GM12878 (cell line): ENCODE measurements around the gene RAD51B.

Source experiments
- CBFB ChIP-seq: IDR thresholded peaks from 2 replicates; pipeline ENCODE4 v1.6.1; 2016; ENCODE audit warnings: antibody characterized with exemption, low read depth
- CBX5 ChIP-seq: sonication (generic); IDR thresholded peaks from 2 replicates; pipeline ENCODE4 v1.6.1; 2016; ENCODE audit warnings: low read depth, moderate library complexity, mild to moderate bottlenecking, inconsistent platforms
- CHD2 ChIP-seq: IDR thresholded peaks from 2 replicates; pipeline ENCODE4 v1.6.1; 2011; ENCODE audit warnings: low read depth, low read length, improper control_type of control experiment, borderline replicate concordance
- EZH2 ChIP-seq: IDR thresholded peaks from 2 replicates; pipeline ENCODE4 v1.6.1; 2012; ENCODE audit warnings: low read depth, mild to moderate bottlenecking, control low read depth, inconsistent platforms, low read length, borderline replicate concordance; ENCODE audit not compliant: control insufficient read depth
- GABPA ChIP-seq: IDR thresholded peaks from 2 replicates; pipeline ENCODE4 v1.6.1; 2014; ENCODE audit warnings: antibody characterized with exemption, low read depth, mild to moderate bottlenecking, inconsistent platforms
- HCFC1 ChIP-seq: fragments of 150-350 bp; IDR thresholded peaks from 2 replicates; pipeline ENCODE4 v1.6.1; 2014; ENCODE audit warnings: low read length
- KLF5 ChIP-seq: fragments of 450-650 bp; IDR thresholded peaks from 2 replicates; pipeline ENCODE4 v1.6.1; 2014; ENCODE audit warnings: mild to moderate bottlenecking; ENCODE audit not compliant: partially characterized antibody
- MYC ChIP-seq: IDR thresholded peaks from 2 replicates; pipeline ENCODE4 v1.6.1; 2011; ENCODE audit warnings: mild to moderate bottlenecking, low read length, moderate library complexity, inconsistent platforms; ENCODE audit not compliant: insufficient read depth, insufficient replicate concordance, insufficient read length, severe bottlenecking
- NFXL1 ChIP-seq: fragments of 450-650 bp; IDR thresholded peaks from 2 replicates; pipeline ENCODE4 v1.6.1; 2017; ENCODE audit warnings: antibody characterized with exemption, mild to moderate bottlenecking, borderline replicate concordance
- RFX5 ChIP-seq: IDR thresholded peaks from 2 replicates; pipeline ENCODE4 v1.6.1; 2011; ENCODE audit warnings: low read depth, low read length, improper control_type of control experiment
- TF ChIP-seq, protein P1 (sequence below): IDR thresholded peaks from 2 replicates; pipeline ENCODE4 v1.6.1; 2012; ENCODE audit warnings: mild to moderate bottlenecking, low read depth, low read length
- TF ChIP-seq, protein P2 (sequence below), 3 experiments: IDR thresholded peaks in 2 of 3; conservative IDR thresholded peaks in 1 of 3; 2 replicates each; pipeline ENCODE4 v1.5.1; 2011; ENCODE audit warnings: low read depth in 3 of 3, low read length in 3 of 3, mild to moderate bottlenecking in 3 of 3, control low read depth in 2 of 3, moderate library complexity in 2 of 3, inconsistent platforms in 1 of 3, mixed read lengths in 1 of 3; ENCODE audit not compliant: control insufficient read depth in 2 of 3, insufficient read depth in 1 of 3; ENCODE audit errors: extremely low read depth in 1 of 3

DNA sequence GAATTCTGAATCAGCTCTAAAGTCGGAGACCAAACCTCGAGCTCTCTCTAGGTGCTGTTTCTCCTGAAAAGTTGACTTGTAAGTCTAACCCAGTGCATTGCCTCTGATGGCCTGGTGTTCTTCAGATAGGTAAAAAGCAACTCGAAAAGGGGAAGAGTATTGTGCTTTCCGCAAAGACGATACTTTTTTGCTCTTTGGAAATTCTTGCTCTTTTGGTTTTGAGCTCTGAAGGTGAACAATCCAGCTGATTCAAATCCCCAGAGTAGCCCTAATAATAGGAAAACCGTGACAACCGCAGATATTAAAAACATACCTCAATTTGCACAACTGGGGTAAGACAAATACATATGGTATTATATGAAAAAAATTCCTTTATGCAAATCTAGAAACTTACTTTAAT lies 447.4 kb downstream of the RAD51B start:
- no peak for TF ChIP-seq CHD2
- TF ChIP-seq NFXL1: no peak
- no peak for TF ChIP-seq RFX5
- TF ChIP-seq, protein P1, sequence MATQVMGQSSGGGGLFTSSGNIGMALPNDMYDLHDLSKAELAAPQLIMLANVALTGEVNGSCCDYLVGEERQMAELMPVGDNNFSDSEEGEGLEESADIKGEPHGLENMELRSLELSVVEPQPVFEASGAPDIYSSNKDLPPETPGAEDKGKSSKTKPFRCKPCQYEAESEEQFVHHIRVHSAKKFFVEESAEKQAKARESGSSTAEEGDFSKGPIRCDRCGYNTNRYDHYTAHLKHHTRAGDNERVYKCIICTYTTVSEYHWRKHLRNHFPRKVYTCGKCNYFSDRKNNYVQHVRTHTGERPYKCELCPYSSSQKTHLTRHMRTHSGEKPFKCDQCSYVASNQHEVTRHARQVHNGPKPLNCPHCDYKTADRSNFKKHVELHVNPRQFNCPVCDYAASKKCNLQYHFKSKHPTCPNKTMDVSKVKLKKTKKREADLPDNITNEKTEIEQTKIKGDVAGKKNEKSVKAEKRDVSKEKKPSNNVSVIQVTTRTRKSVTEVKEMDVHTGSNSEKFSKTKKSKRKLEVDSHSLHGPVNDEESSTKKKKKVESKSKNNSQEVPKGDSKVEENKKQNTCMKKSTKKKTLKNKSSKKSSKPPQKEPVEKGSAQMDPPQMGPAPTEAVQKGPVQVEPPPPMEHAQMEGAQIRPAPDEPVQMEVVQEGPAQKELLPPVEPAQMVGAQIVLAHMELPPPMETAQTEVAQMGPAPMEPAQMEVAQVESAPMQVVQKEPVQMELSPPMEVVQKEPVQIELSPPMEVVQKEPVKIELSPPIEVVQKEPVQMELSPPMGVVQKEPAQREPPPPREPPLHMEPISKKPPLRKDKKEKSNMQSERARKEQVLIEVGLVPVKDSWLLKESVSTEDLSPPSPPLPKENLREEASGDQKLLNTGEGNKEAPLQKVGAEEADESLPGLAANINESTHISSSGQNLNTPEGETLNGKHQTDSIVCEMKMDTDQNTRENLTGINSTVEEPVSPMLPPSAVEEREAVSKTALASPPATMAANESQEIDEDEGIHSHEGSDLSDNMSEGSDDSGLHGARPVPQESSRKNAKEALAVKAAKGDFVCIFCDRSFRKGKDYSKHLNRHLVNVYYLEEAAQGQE: no peak
- no peak for TF ChIP-seq EZH2
- TF ChIP-seq CBX5: no peak
- no peak for TF ChIP-seq KLF5
- TF ChIP-seq, protein P2, sequence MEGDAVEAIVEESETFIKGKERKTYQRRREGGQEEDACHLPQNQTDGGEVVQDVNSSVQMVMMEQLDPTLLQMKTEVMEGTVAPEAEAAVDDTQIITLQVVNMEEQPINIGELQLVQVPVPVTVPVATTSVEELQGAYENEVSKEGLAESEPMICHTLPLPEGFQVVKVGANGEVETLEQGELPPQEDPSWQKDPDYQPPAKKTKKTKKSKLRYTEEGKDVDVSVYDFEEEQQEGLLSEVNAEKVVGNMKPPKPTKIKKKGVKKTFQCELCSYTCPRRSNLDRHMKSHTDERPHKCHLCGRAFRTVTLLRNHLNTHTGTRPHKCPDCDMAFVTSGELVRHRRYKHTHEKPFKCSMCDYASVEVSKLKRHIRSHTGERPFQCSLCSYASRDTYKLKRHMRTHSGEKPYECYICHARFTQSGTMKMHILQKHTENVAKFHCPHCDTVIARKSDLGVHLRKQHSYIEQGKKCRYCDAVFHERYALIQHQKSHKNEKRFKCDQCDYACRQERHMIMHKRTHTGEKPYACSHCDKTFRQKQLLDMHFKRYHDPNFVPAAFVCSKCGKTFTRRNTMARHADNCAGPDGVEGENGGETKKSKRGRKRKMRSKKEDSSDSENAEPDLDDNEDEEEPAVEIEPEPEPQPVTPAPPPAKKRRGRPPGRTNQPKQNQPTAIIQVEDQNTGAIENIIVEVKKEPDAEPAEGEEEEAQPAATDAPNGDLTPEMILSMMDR (IDR thresholded peaks at IDR 0.05 in 2 of 3, conservative IDR thresholded peaks at IDR 0.05 in 1 of 3; ENCODE audit: control insufficient read depth in 2 of 3, extremely low read depth in 1 of 3, insufficient read depth in 1 of 3, low read depth in 3 of 3, low read length in 3 of 3): no peak
- no peak for TF ChIP-seq GABPA
- TF ChIP-seq HCFC1: no peak
- no peak for TF ChIP-seq CBFB
- TF ChIP-seq MYC: no peak
